ENCODE data around the gene PRSS53.

DNA sequence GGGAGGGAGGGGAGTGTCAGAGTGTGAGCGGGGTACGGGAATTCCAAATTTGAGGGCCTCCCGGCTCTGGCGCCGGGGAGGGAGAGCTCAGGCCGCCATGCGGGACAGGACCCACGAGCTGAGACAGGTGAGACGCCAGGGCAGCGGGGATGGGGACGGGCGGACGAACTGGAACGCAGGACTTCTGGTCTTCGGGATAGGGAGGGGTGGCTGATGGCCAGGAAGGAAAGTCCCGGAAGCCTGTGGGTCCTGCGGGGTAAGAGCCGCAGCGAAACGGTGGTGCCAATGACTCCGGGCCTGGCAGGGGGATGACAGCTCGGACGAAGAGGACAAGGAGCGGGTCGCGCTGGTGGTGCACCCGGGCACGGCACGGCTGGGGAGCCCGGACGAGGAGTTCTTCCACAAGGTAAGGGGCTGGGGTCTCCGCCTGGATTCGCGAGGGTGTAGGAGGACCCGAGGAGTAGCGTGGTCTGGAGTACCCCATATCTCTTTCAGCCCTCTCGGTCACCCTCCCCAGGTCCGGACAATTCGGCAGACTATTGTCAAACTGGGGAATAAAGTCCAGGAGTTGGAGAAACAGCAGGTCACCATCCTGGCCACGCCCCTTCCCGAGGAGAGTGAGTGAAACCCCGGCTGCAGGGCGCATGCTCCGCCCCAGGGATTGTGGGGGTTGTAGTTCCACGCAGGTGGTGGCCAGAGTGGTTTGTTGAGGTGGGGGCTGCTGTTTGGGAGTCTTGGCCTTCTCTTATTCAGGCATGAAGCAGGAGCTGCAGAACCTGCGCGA lies 54.8 kb downstream of the PRSS53 start:
- no peak for TF ChIP-seq POLR2A (IDR thresholded peaks at IDR 0.05)
- TF ChIP-seq, protein P1, sequence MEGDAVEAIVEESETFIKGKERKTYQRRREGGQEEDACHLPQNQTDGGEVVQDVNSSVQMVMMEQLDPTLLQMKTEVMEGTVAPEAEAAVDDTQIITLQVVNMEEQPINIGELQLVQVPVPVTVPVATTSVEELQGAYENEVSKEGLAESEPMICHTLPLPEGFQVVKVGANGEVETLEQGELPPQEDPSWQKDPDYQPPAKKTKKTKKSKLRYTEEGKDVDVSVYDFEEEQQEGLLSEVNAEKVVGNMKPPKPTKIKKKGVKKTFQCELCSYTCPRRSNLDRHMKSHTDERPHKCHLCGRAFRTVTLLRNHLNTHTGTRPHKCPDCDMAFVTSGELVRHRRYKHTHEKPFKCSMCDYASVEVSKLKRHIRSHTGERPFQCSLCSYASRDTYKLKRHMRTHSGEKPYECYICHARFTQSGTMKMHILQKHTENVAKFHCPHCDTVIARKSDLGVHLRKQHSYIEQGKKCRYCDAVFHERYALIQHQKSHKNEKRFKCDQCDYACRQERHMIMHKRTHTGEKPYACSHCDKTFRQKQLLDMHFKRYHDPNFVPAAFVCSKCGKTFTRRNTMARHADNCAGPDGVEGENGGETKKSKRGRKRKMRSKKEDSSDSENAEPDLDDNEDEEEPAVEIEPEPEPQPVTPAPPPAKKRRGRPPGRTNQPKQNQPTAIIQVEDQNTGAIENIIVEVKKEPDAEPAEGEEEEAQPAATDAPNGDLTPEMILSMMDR (IDR thresholded peaks at IDR 0.05) = no peak

Measured in testis (tissue), 2 donors.